SK-N-MC (cell line): ENCODE measurements around the gene DOK3.

ENCODE experiments used
- EZH2 ChIP-seq: fragments of 200-600 bp; sonication (generic); IDR thresholded peaks from one replicate; pipeline ENCODE4 v1.6.1; 2017; ENCODE audit warnings: antibody characterized with exemption
- FOXP2 ChIP-seq: optimal IDR thresholded peaks from 2 replicates; pipeline ENCODE3; 2011; ENCODE audit warnings: mild to moderate bottlenecking, moderate library complexity; ENCODE audit not compliant: insufficient read depth; ENCODE audit errors: extremely low read length, control extremely low read depth
- POLR2AphosphoS5 ChIP-seq: IDR thresholded peaks from 2 replicates; pipeline ENCODE4 v1.6.1; 2012; ENCODE audit warnings: mild to moderate bottlenecking, low read depth, low read length, borderline replicate concordance

DNA sequence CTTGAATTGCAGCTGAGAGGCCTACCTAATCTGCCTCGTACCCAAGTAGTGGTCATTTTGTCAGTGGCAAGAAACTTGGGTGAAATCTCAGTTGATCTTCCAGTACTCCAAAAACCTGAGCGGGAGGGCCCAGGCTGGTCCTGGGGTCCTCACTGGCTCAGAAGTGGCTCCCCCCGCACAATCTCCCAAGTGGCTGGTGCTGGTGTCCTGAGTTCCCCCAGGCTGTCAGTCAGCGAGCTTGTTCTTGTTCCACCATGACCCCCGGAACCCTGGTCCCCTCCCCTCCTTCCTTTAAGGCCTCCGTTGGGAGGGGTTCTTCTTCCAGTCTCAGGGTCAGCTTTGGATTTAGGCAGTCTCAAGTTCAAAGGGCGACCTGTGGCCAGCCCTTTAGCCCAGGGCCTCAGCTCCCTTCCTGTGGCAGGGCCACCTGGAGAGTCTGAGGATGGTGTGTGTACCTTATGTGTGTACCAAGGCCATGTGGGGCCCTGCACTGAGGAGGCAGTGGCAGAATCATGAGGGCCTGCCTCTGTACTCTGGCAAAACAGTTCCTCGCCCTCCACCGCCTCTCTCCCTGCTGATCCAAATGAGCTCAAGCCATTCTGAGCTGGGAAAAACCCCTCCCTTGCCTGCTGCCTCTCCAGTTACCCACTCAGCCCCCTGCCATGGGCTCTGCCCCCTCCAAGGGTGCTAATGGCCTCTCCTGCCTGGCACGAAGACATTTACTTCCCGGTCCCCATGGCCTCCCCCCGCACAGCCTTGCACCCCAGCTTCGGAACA lies 31.7 kb downstream of the DOK3 start:
- TF ChIP-seq POLR2AphosphoS5: no peak
- no peak for TF ChIP-seq EZH2
- TF ChIP-seq FOXP2: no peak
